Neural cell (in vitro differentiated cells): ENCODE measurements around the gene RNF223. TPM values are rescaled to one million over a fixed set of nuclear protein-coding genes. Genes with fewer than 3 reads are reported as not detected.

Experiments used
- H2AFZ ChIP-seq: fragments of 200-600, 300-800 bp; sonication (generic), shearing (Covaris generic); 2 replicates; pipeline ENCODE4 v1.6.0; 2014; ENCODE audit warnings: low read depth, mild to moderate bottlenecking, antibody characterized with exemption, low read length, moderate library complexity
- H3F3A ChIP-seq: fragments of 200-600 bp; shearing (Covaris generic); 2 replicates; pipeline ENCODE4 v1.6.1; 2016; ENCODE audit warnings: mild to moderate bottlenecking, moderate library complexity, mixed read lengths, antibody characterized with exemption, low read length; ENCODE audit not compliant: insufficient read depth, poor library complexity, severe bottlenecking
- H3K27ac ChIP-seq: fragments of 200-600, 300-800 bp; sonication (generic), shearing (Covaris generic); 2 replicates; pipeline ENCODE4 v1.5.1; 2014; ENCODE audit warnings: mild to moderate bottlenecking, low read length, moderate library complexity
- H3K27me3 ChIP-seq: fragments of 300-800, 200-600 bp; sonication (generic), shearing (Covaris generic); 2 replicates; pipeline ENCODE4 v1.6.0; 2014; ENCODE audit warnings: mild to moderate bottlenecking, low read depth, low read length, moderate library complexity; ENCODE audit not compliant: insufficient read depth
- H3K36me3 ChIP-seq: fragments of 300-800, 200-600 bp; sonication (generic), shearing (Covaris generic); 2 replicates; pipeline ENCODE4 v1.5.1; 2014; ENCODE audit warnings: mild to moderate bottlenecking, antibody characterized with exemption, low read length, moderate library complexity; ENCODE audit not compliant: insufficient read depth
- H3K4me2 ChIP-seq: fragments of 300-800, 200-600 bp; sonication (generic), shearing (Covaris generic); 2 replicates; pipeline ENCODE4 v1.6.0; 2014; ENCODE audit warnings: mild to moderate bottlenecking, low read length
- H3K4me3 ChIP-seq: fragments of 300-800, 200-600 bp; sonication (generic), shearing (Covaris generic); 2 replicates; pipeline ENCODE4 v1.5.1; 2014; ENCODE audit warnings: mild to moderate bottlenecking, low read length, moderate library complexity
- H3K79me2 ChIP-seq: fragments of 200-600 bp; shearing (Covaris generic); replicated peaks from 2 replicates; pipeline ENCODE4 v1.6.0; 2014; ENCODE audit warnings: mild to moderate bottlenecking, low read length, moderate library complexity; ENCODE audit not compliant: insufficient read depth
- H3K9ac ChIP-seq: fragments of 300-800, 200-600 bp; sonication (generic), shearing (Covaris generic); 2 replicates; pipeline ENCODE4 v1.6.1; 2016; ENCODE audit warnings: mild to moderate bottlenecking, low read length, mixed read lengths
- H3K9me2 ChIP-seq: fragments of 200-600 bp; shearing (Covaris generic); 2 replicates; pipeline ENCODE4 v1.6.1; 2016; ENCODE audit warnings: mild to moderate bottlenecking, low read length, mixed read lengths; ENCODE audit not compliant: insufficient read depth
- H3K9me3 ChIP-seq: fragments of 200-600, 300-800 bp; sonication (generic), shearing (Covaris generic); 2 replicates; pipeline ENCODE4 v1.6.1; 2016; ENCODE audit warnings: mild to moderate bottlenecking, mixed run types, low read length, moderate library complexity, mixed read lengths
- H4K20me1 ChIP-seq: fragments of 200-600 bp; shearing (Covaris generic); 2 replicates; pipeline ENCODE4 v1.6.1; 2016; ENCODE audit warnings: mild to moderate bottlenecking, mixed run types; ENCODE audit not compliant: insufficient read depth
- EP300 ChIP-seq: fragments of 450-650 bp; conservative IDR thresholded peaks from 2 replicates; pipeline ENCODE4 v1.6.1; 2014; ENCODE audit warnings: antibody characterized with exemption, mild to moderate bottlenecking, moderate library complexity; ENCODE audit not compliant: poor library complexity, severe bottlenecking
- EZH2 ChIP-seq: fragments of 200-600, 300-800 bp; shearing (Covaris generic), sonication (generic); IDR thresholded peaks from 2 replicates; pipeline ENCODE4 v1.6.1; 2014; ENCODE audit warnings: antibody characterized with exemption, low read length, borderline replicate concordance, mild to moderate bottlenecking; ENCODE audit not compliant: insufficient read depth, poor library complexity, severe bottlenecking
- MXI1 ChIP-seq: fragments of 450-650 bp; conservative IDR thresholded peaks from 2 replicates; pipeline ENCODE4 v1.6.1; 2014; ENCODE audit warnings: antibody characterized with exemption, mild to moderate bottlenecking; ENCODE audit not compliant: poor library complexity, severe bottlenecking
- POLR2AphosphoS5 ChIP-seq: IDR thresholded peaks from 2 replicates; pipeline ENCODE4 v1.6.1; 2012
- RAD21 ChIP-seq: fragments of 450-650 bp; conservative IDR thresholded peaks from 2 replicates; pipeline ENCODE4 v1.6.1; 2014; ENCODE audit warnings: antibody characterized with exemption, mild to moderate bottlenecking, moderate library complexity
- SMC3 ChIP-seq: fragments of 450-650 bp; conservative IDR thresholded peaks from 2 replicates; pipeline ENCODE4 v1.6.1; 2014; ENCODE audit warnings: antibody characterized with exemption, mild to moderate bottlenecking, moderate library complexity; ENCODE audit not compliant: poor library complexity
- TAF1 ChIP-seq: IDR thresholded peaks from 2 replicates; pipeline ENCODE4 v1.6.1; 2012; ENCODE audit warnings: low read depth
- polyA plus RNA-seq: library from polyadenylated mRNA; depleted of rRNA; stranded (reverse); fragments of >200 nt; gene quantifications from 2 replicates; pipeline ENCODE4 v1.2.3, GENCODE V29; 2014
- TF ChIP-seq, protein P1 (sequence below): fragments of 450-650 bp; IDR thresholded peaks from 2 replicates; pipeline ENCODE4 v1.5.1; 2014; ENCODE audit warnings: antibody characterized with exemption, mild to moderate bottlenecking, moderate library complexity; ENCODE audit not compliant: poor library complexity, severe bottlenecking
- TF ChIP-seq, protein P2 (sequence below): IDR thresholded peaks from 2 replicates; pipeline ENCODE4 v1.6.1; 2012; ENCODE audit warnings: borderline replicate concordance

RNF223 gene
- polyA plus RNA-seq, 1 donor from 2014 or later = not detected

DNA sequence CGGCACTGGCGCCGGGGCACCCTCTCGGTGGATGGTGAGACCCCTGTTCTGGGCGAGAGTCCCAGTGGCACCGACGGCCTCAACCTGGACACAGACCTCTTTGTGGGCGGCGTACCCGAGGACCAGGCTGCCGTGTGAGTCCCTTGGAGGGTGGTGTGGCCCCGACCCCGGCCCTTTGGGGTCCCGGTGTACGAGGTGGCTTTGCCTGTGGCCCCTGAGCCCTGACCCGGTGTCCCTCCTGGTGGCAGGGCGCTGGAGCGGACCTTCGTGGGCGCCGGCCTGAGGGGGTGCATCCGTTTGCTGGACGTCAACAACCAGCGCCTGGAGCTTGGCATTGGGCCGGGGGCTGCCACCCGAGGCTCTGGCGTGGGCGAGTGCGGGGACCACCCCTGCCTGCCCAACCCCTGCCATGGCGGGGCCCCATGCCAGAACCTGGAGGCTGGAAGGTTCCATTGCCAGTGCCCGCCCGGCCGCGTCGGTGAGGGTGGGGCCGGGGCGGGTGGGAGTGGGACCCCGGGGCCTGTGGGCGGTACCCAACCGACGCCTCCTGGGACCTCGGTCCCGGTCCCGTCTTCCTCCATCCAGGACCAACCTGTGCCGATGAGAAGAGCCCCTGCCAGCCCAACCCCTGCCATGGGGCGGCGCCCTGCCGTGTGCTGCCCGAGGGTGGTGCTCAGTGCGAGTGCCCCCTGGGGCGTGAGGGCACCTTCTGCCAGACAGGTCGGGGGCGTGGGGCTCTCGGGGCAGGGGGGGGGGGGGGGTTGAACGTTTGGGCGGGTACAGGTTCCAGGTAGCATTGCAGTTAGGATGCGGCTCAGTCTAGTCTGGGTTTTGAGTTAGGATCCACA is 24.6 kb downstream of the RNF223 start:
- Histone ChIP-seq H3K36me3 (no peaks in the 10 kb centered on the region), H4K20me1 (no peaks in the 10 kb centered on the region), H3K4me3 (no peak overlapping the region), H3K4me2 (no peak overlapping the region), H3F3A (no peaks in the 10 kb centered on the region), H3K9ac (no peak overlapping the region), H3K27ac (no peak overlapping the region), H3K9me3 (no peaks in the 10 kb centered on the region), H3K9me2 (no peaks in the 10 kb centered on the region), H2AFZ (no peak overlapping the region), H3K27me3 (no peaks in the 10 kb centered on the region), H3K79me2 (no peaks in the 10 kb centered on the region)
- no peak for TF ChIP-seq RAD21
- TF ChIP-seq EP300 = no peak
- no peak for TF ChIP-seq MXI1
- TF ChIP-seq EZH2 = no peak
- TF ChIP-seq, protein P1, sequence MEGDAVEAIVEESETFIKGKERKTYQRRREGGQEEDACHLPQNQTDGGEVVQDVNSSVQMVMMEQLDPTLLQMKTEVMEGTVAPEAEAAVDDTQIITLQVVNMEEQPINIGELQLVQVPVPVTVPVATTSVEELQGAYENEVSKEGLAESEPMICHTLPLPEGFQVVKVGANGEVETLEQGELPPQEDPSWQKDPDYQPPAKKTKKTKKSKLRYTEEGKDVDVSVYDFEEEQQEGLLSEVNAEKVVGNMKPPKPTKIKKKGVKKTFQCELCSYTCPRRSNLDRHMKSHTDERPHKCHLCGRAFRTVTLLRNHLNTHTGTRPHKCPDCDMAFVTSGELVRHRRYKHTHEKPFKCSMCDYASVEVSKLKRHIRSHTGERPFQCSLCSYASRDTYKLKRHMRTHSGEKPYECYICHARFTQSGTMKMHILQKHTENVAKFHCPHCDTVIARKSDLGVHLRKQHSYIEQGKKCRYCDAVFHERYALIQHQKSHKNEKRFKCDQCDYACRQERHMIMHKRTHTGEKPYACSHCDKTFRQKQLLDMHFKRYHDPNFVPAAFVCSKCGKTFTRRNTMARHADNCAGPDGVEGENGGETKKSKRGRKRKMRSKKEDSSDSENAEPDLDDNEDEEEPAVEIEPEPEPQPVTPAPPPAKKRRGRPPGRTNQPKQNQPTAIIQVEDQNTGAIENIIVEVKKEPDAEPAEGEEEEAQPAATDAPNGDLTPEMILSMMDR = no peak
- no peak for TF ChIP-seq TAF1
- TF ChIP-seq, protein P2, sequence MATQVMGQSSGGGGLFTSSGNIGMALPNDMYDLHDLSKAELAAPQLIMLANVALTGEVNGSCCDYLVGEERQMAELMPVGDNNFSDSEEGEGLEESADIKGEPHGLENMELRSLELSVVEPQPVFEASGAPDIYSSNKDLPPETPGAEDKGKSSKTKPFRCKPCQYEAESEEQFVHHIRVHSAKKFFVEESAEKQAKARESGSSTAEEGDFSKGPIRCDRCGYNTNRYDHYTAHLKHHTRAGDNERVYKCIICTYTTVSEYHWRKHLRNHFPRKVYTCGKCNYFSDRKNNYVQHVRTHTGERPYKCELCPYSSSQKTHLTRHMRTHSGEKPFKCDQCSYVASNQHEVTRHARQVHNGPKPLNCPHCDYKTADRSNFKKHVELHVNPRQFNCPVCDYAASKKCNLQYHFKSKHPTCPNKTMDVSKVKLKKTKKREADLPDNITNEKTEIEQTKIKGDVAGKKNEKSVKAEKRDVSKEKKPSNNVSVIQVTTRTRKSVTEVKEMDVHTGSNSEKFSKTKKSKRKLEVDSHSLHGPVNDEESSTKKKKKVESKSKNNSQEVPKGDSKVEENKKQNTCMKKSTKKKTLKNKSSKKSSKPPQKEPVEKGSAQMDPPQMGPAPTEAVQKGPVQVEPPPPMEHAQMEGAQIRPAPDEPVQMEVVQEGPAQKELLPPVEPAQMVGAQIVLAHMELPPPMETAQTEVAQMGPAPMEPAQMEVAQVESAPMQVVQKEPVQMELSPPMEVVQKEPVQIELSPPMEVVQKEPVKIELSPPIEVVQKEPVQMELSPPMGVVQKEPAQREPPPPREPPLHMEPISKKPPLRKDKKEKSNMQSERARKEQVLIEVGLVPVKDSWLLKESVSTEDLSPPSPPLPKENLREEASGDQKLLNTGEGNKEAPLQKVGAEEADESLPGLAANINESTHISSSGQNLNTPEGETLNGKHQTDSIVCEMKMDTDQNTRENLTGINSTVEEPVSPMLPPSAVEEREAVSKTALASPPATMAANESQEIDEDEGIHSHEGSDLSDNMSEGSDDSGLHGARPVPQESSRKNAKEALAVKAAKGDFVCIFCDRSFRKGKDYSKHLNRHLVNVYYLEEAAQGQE = no peak
- no peak for TF ChIP-seq POLR2AphosphoS5
- TF ChIP-seq SMC3 = no peak

DNA sequence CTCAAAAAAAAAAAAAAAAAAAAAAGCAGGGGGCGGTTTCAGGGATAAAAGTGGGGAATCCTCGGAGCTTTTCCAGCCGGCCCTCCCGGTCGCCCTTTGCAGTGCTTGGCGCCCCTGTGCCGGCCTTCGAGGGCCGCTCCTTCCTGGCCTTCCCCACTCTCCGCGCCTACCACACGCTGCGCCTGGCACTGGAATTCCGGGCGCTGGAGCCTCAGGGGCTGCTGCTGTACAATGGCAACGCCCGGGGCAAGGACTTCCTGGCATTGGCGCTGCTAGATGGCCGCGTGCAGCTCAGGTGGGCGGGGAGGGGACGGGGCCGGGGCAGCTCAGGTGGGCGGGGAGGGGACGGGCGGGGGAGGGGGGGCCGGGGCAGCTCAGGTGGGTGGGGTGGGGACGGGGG is 25.3 kb downstream of the RNF223 start:
- Histone ChIP-seq H3K79me2 (no peaks in the 10 kb centered on the region), H3K4me3 (no peak overlapping the region), H4K20me1 (no peaks in the 10 kb centered on the region), H3K9me2 (no peaks in the 10 kb centered on the region), H3K4me2 (no peak overlapping the region), H3K27me3 (no peaks in the 10 kb centered on the region), H3K27ac (no peak overlapping the region), H3F3A (no peaks in the 10 kb centered on the region), H3K9me3 (no peaks in the 10 kb centered on the region), H3K36me3 (no peaks in the 10 kb centered on the region), H2AFZ (no peak overlapping the region), H3K9ac (no peak overlapping the region)
- TF ChIP-seq TAF1 (no peak), SMC3 (no peak)
